ENCODE results near the gene ASTL. TPM values are rescaled to one million over a fixed set of nuclear protein-coding genes. Genes with fewer than 3 reads are reported as not detected.

ASTL gene
- total and polyA plus RNA-seq, 2 experiments from 2014 or later: not detected

- Histone ChIP-seq H3K4me1 (ENCODE audit: insufficient read depth) (no peaks in the 10 kb centered on the region), H3K9me2 (ENCODE audit: insufficient read depth) (no peaks in the 10 kb centered on the region), H3K36me3 (ENCODE audit: low read depth) (no peaks in the 10 kb centered on the region), H3K27me3 (replicated peaks; ENCODE audit: insufficient read depth) (no peaks in the 10 kb centered on the region), H3K4me3 (no peak overlapping the region), H3K79me2 (ENCODE audit: insufficient read depth) (no peaks in the 10 kb centered on the region), H3F3A (ENCODE audit: insufficient read depth) (no peaks in the 10 kb centered on the region), H3K9me3 (ENCODE audit: low read depth) (no peaks in the 10 kb centered on the region), H3K27ac (no peak overlapping the region), H2AFZ (no peak overlapping the region), H4K20me1 (ENCODE audit: insufficient read depth) (no peaks in the 10 kb centered on the region), H3K9ac (no peak overlapping the region), H3K4me2 (ENCODE audit: unreplicated experiment) (no peak overlapping the region)
- TF ChIP-seq EZH2 (IDR thresholded peaks at IDR 0.05; ENCODE audit: insufficient read depth, poor library complexity, severe bottlenecking) (no peak), EZH2phosphoT487 (IDR thresholded peaks at IDR 0.05; ENCODE audit: insufficient read depth, low read depth) (no peak)
- in situ Hi-C loops (cut with MboI): no loop called here
- no peak for DNase-seq
- 92 to 94% methylated on average over 15 of the region's 15 CpGs for WGBS, 2 experiments (ENCODE audit: low coverage in 1 of 2, low lambda C conversion rate in 2 of 2, missing lambda C conversion rate in 2 of 2)
Measured at GRCh38 chr2:96102596-96103186, 35.6 kb downstream of the ASTL start.

DNA sequence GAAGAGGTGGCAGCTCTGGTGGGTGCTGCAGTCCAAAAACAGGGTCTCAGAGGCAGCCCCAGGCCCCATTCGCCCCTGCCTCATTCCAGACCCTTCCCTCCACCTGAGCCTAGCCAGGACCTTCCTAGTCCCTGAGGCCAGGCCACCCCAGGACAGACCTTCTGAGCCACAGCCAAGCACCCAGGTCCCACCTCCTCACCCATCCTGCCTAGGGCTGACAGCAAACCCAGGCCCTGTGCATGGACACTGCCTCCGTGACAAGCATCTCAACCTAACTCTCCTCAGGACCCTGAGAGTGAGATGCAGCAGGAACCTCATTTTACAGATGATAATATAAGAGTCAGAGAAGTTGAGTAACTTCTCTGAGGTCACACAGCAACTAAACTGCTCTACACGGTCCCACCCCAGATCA is 37.4 kb downstream of the ASTL start:
- Histone ChIP-seq H3K79me2 (ENCODE audit: insufficient read depth) (no peaks in the 10 kb centered on the region), H3K9ac (no peak overlapping the region), H3K9me3 (ENCODE audit: low read depth) (no peaks in the 10 kb centered on the region), H3K27ac (no peak overlapping the region), H3K36me3 (ENCODE audit: low read depth) (no peaks in the 10 kb centered on the region), H3F3A (ENCODE audit: insufficient read depth) (no peaks in the 10 kb centered on the region), H3K9me2 (ENCODE audit: insufficient read depth) (no peaks in the 10 kb centered on the region), H2AFZ (no peak overlapping the region), H3K4me3 (no peak overlapping the region), H3K4me2 (ENCODE audit: unreplicated experiment) (no peak overlapping the region), H4K20me1 (ENCODE audit: insufficient read depth) (no peaks in the 10 kb centered on the region), H3K27me3 (replicated peaks; ENCODE audit: insufficient read depth) (no peaks in the 10 kb centered on the region), H3K4me1 (ENCODE audit: insufficient read depth) (no peaks in the 10 kb centered on the region)
- no peak for DNase-seq
- TF ChIP-seq EZH2phosphoT487 (IDR thresholded peaks at IDR 0.05; ENCODE audit: insufficient read depth, low read depth) (no peak), EZH2 (IDR thresholded peaks at IDR 0.05; ENCODE audit: insufficient read depth, poor library complexity, severe bottlenecking) (no peak)
- in situ Hi-C loops (cut with MboI): no loop called here
- WGBS, 2 experiments (ENCODE audit: low coverage in 1 of 2, low lambda C conversion rate in 2 of 2, missing lambda C conversion rate in 2 of 2): 85 to 86% methylated on average over 3 of the region's 3 CpGs

GRCh38 chr2:96099861-96100798 is 38.2 kb downstream of the ASTL start:
- Histone ChIP-seq H3K9me3 (ENCODE audit: low read depth) (no peaks in the 10 kb centered on the region), H3K4me1 (ENCODE audit: insufficient read depth) (no peaks in the 10 kb centered on the region), H3K27ac (no peak overlapping the region), H3K36me3 (ENCODE audit: low read depth) (no peaks in the 10 kb centered on the region), H3K9ac (no peak overlapping the region), H3K4me2 (ENCODE audit: unreplicated experiment) (no peak overlapping the region), H3K9me2 (ENCODE audit: insufficient read depth) (no peaks in the 10 kb centered on the region), H4K20me1 (ENCODE audit: insufficient read depth) (no peaks in the 10 kb centered on the region), H2AFZ (no peak overlapping the region), H3K27me3 (replicated peaks; ENCODE audit: insufficient read depth) (no peaks in the 10 kb centered on the region), H3F3A (ENCODE audit: insufficient read depth) (no peaks in the 10 kb centered on the region), H3K79me2 (ENCODE audit: insufficient read depth) (no peaks in the 10 kb centered on the region), H3K4me3 (no peak overlapping the region)
- no peak for DNase-seq
- TF ChIP-seq EZH2phosphoT487 (IDR thresholded peaks at IDR 0.05; ENCODE audit: insufficient read depth, low read depth): no peak
- no peak for TF ChIP-seq EZH2 (IDR thresholded peaks at IDR 0.05; ENCODE audit: insufficient read depth, poor library complexity, severe bottlenecking)
- WGBS, 2 experiments (ENCODE audit: low coverage in 1 of 2, low lambda C conversion rate in 2 of 2, missing lambda C conversion rate in 2 of 2): 75 to 78% methylated on average over 8 to 12 of the region's 12 CpGs
- in situ Hi-C loops (cut with MboI): no loop called here

DNA sequence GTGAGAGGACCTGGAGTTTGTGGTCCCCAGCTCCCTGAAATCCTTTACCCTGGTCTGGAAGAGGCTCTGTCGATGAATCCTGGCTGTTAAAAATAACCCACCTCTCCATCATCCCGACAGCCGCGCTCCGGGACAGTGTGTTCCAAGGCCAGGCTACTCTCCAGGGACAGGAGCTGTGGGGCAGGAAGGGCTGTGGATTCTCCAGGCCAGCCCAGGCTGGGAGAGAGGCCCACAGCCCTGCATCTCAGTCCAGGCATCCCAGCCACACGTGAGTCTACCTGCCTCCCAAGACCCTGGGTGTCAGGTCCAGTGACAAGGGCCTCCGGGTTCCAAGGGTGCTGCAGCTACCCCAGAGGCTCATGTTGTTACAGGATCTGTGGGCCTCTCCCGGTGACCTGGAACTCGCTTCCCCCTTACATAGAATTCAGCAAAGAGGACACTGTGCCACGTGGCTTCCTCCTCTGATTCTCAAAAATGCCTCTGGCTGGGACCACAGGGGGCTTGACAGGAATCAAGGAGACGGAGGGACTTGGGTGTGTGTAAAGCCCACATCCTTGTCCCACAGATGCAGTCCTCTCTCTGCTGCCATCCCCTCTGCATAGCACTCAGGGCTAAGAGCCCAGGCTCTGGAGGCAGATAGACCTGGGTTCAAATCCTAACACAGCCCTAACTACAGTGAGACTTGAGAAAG is 39.3 kb downstream of the ASTL start:
- H3K79me2 ChIP-seq (ENCODE audit: insufficient read depth): no peaks in the 10 kb centered on the region
- TF ChIP-seq EZH2phosphoT487 (IDR thresholded peaks at IDR 0.05; ENCODE audit: insufficient read depth, low read depth) (no peak), EZH2 (IDR thresholded peaks at IDR 0.05; ENCODE audit: insufficient read depth, poor library complexity, severe bottlenecking) (no peak)
- H3K27me3 ChIP-seq (replicated peaks; ENCODE audit: insufficient read depth): peaks cover 5% of the 10 kb centered on the region
- no peak overlapping the region for H3K4me2 ChIP-seq (ENCODE audit: unreplicated experiment)
- no peak overlapping the region for H2AFZ ChIP-seq
- DNase-seq: no peak
- in situ Hi-C loops (cut with MboI): no loop called here
- no peaks in the 10 kb centered on the region for H3K4me1 ChIP-seq (ENCODE audit: insufficient read depth)
- H3K9ac ChIP-seq: no peak overlapping the region
- H3K4me3 ChIP-seq: no peak overlapping the region
- H3F3A ChIP-seq (ENCODE audit: insufficient read depth): no peaks in the 10 kb centered on the region
- no peaks in the 10 kb centered on the region for H3K36me3 ChIP-seq (ENCODE audit: low read depth)
- no peaks in the 10 kb centered on the region for H4K20me1 ChIP-seq (ENCODE audit: insufficient read depth)
- 70 to 74% methylated on average over 11 of the region's 11 CpGs for WGBS, 2 experiments (ENCODE audit: low coverage in 1 of 2, low lambda C conversion rate in 2 of 2, missing lambda C conversion rate in 2 of 2)
- no peaks in the 10 kb centered on the region for H3K9me3 ChIP-seq (ENCODE audit: low read depth)
- no peaks in the 10 kb centered on the region for H3K9me2 ChIP-seq (ENCODE audit: insufficient read depth)
- H3K27ac ChIP-seq: no peak overlapping the region

Measured in GM23248 (cell line).